IMR-90 (cell line): Measurements from ENCODE around the gene MSI2. TPM values are rescaled to one million over a fixed set of nuclear protein-coding genes. Genes with fewer than 3 reads are reported as not detected.

Experiments
- ATAC-seq: fragments of 200-7000 bp; cut with Tn5 transposase; 2 replicates; pipeline ENCODE4 v1.9.1; 2020; ENCODE audit warnings: low read depth, mild to moderate bottlenecking, moderate library complexity
- BruUV-seq: library from RNA; stranded (reverse); fragments of 400-500 nt; replicated peaks from 2 replicates; lab custom pipeline; 2021; lab: Mats Ljungman, UMichigan
- CTCF ChIA-PET: fragments of 300-600 bp; formaldehyde crosslinking; extraction: SDS; loops from one replicate; lab custom pipeline; 2021; ENCODE audit warnings: antibody characterized with exemption; lab: Yijun Ruan, JAX
- POLR2A ChIA-PET: fragments of 300-600 bp; sonication (Branson Sonifier 250); formaldehyde crosslinking; loops from one replicate; lab custom pipeline; 2022; ENCODE audit warnings: antibody characterized with exemption; ENCODE audit not compliant: unreplicated experiment; lab: Charles Lee
- DNase-seq: peaks from one replicate; pipeline ENCODE4 v3.0.0; 2013
- H2AFZ ChIP-seq: replicated peaks from 2 replicates; pipeline ENCODE3; 2013; ENCODE audit warnings: low read length, mild to moderate bottlenecking; ENCODE audit not compliant: poor library complexity
- H2AK5ac ChIP-seq: 2 replicates; pipeline ENCODE4 v1.6.1; 2013; ENCODE audit warnings: low read depth, low read length, inconsistent platforms
- H2AK9ac ChIP-seq: replicated peaks from 2 replicates; pipeline ENCODE3; 2013; ENCODE audit warnings: mild to moderate bottlenecking, low read depth, low read length, moderate library complexity; ENCODE audit not compliant: poor library complexity
- H2BK120ac ChIP-seq: 2 replicates; pipeline ENCODE4 v1.6.1; 2013; ENCODE audit warnings: low read depth, low read length, inconsistent platforms
- H2BK15ac ChIP-seq: 3 replicates; pipeline ENCODE4 v1.6.1; 2013; ENCODE audit warnings: low read depth, low read length, inconsistent platforms
- H2BK20ac ChIP-seq: 2 replicates; pipeline ENCODE4 v1.6.1; 2013; ENCODE audit warnings: low read depth, mild to moderate bottlenecking, inconsistent platforms, low read length, moderate library complexity
- H2BK5ac ChIP-seq: 2 replicates; pipeline ENCODE4 v1.6.1; 2013; ENCODE audit warnings: mild to moderate bottlenecking, low read depth, low read length, inconsistent platforms; ENCODE audit not compliant: poor library complexity, severe bottlenecking
- H3K14ac ChIP-seq: replicated peaks from 2 replicates; pipeline ENCODE4 v1.6.1; 2013; ENCODE audit warnings: low read depth, low read length, inconsistent platforms
- H3K18ac ChIP-seq: 2 replicates; pipeline ENCODE4 v1.6.1; 2013; ENCODE audit warnings: low read depth, low read length, control low read depth
- H3K23ac ChIP-seq: 2 replicates; pipeline ENCODE4 v1.6.1; 2013; ENCODE audit warnings: low read depth, low read length, inconsistent platforms
- H3K27ac ChIP-seq: 2 replicates; pipeline ENCODE4 v1.5.1; 2013; ENCODE audit warnings: mild to moderate bottlenecking, control low read depth, low read length; ENCODE audit not compliant: insufficient read depth
- H3K27me3 ChIP-seq: 2 replicates; pipeline ENCODE4 v1.6.1; 2013; ENCODE audit warnings: low read length; ENCODE audit not compliant: control insufficient read depth, insufficient read depth
- H3K36me3 ChIP-seq: 2 replicates; pipeline ENCODE4 v1.6.1; 2013; ENCODE audit warnings: low read length, mixed read lengths; ENCODE audit not compliant: control insufficient read depth, insufficient read depth
- H3K4ac ChIP-seq: 2 replicates; pipeline ENCODE4 v1.6.1; 2013; ENCODE audit warnings: low read depth, low read length, inconsistent platforms
- H3K4me1 ChIP-seq: 2 replicates; pipeline ENCODE4 v1.6.1; 2013; ENCODE audit warnings: low read length, mixed read lengths; ENCODE audit not compliant: control insufficient read depth, insufficient read depth
- H3K4me2 ChIP-seq: 2 replicates; pipeline ENCODE4 v1.6.1; 2013; ENCODE audit warnings: low read depth, mild to moderate bottlenecking, control low read depth, low read length, moderate library complexity
- H3K4me3 ChIP-seq: 2 replicates; pipeline ENCODE4 v1.5.1; 2013; ENCODE audit warnings: low read depth, mild to moderate bottlenecking, control low read depth, low read length, moderate library complexity; ENCODE audit not compliant: insufficient read depth
- H3K56ac ChIP-seq: 2 replicates; pipeline ENCODE4 v1.6.1; 2013; ENCODE audit warnings: low read length, inconsistent platforms; ENCODE audit not compliant: insufficient read depth; ENCODE audit errors: extremely low read depth
- H3K79me1 ChIP-seq, 2 experiments: 2 replicates each; pipeline ENCODE4 v1.6.1; 2013; ENCODE audit warnings: low read length in 2 of 2, inconsistent platforms in 1 of 2, low read depth in 1 of 2
- H3K9ac ChIP-seq: 2 replicates; pipeline ENCODE4 v1.6.1; 2013; ENCODE audit warnings: low read depth, low read length, control low read depth
- H3K9me1 ChIP-seq: 2 replicates; pipeline ENCODE4 v1.6.1; 2013; ENCODE audit warnings: low read length, inconsistent platforms; ENCODE audit not compliant: insufficient read depth
- H3K9me3 ChIP-seq: 2 replicates; pipeline ENCODE4 v1.6.1; 2013; ENCODE audit warnings: low read length; ENCODE audit not compliant: control insufficient read depth, insufficient read depth
- H4K20me1 ChIP-seq: 2 replicates; pipeline ENCODE4 v1.6.1; 2013; ENCODE audit warnings: low read length, inconsistent platforms; ENCODE audit not compliant: insufficient read depth
- H4K5ac ChIP-seq: 2 replicates; pipeline ENCODE4 v1.6.1; 2013; ENCODE audit warnings: mild to moderate bottlenecking, low read depth, low read length, control low read depth
- H4K8ac ChIP-seq, 2 experiments: 2 replicates each; pipeline ENCODE4 v1.6.1; 2013; ENCODE audit warnings: low read depth in 2 of 2, low read length in 2 of 2, control low read depth in 1 of 2, inconsistent platforms in 1 of 2
- H4K91ac ChIP-seq: 2 replicates; pipeline ENCODE4 v1.6.1; 2013; ENCODE audit warnings: low read depth, low read length, inconsistent platforms; ENCODE audit not compliant: insufficient read depth
- CEBPB ChIP-seq: IDR thresholded peaks from 2 replicates; pipeline ENCODE4 v1.6.1; 2012; ENCODE audit warnings: low read depth, low read length, improper control_type of control experiment
- CHD1 ChIP-seq: IDR thresholded peaks from 2 replicates; pipeline ENCODE4 v1.6.1; 2012; ENCODE audit warnings: low read depth, low read length, improper control_type of control experiment
- CTCF ChIP-seq: conservative IDR thresholded peaks from 2 replicates; pipeline ENCODE4 v1.5.1; 2012; ENCODE audit warnings: mild to moderate bottlenecking, low read depth, low read length, improper control_type of control experiment
- FOS ChIP-seq: fragments of 150-350 bp; IDR thresholded peaks from 2 replicates; pipeline ENCODE4 v1.6.1; 2016; ENCODE audit warnings: low read depth, low read length
- MAFK ChIP-seq: IDR thresholded peaks from 2 replicates; pipeline ENCODE4 v1.6.1; 2012; ENCODE audit warnings: low read depth, low read length, improper control_type of control experiment
- POLR2A ChIP-seq: IDR thresholded peaks from 2 replicates; pipeline ENCODE4 v1.6.1; 2012; ENCODE audit warnings: mild to moderate bottlenecking, low read depth, low read length
- RAD21 ChIP-seq: IDR thresholded peaks from 2 replicates; pipeline ENCODE4 v1.6.1; 2012; ENCODE audit warnings: low read length, improper control_type of control experiment
- RCOR1 ChIP-seq: IDR thresholded peaks from 2 replicates; pipeline ENCODE4 v1.6.1; 2012; ENCODE audit warnings: mild to moderate bottlenecking, low read length, improper control_type of control experiment; ENCODE audit not compliant: insufficient replicate concordance
- SMC3 ChIP-seq: fragments of 150-350 bp; IDR thresholded peaks from 2 replicates; pipeline ENCODE4 v1.6.1; 2016; ENCODE audit warnings: low read depth, mild to moderate bottlenecking, antibody characterized with exemption, low read length, moderate library complexity
- USF2 ChIP-seq: fragments of 150-350 bp; IDR thresholded peaks from 2 replicates; pipeline ENCODE4 v1.6.1; 2017; ENCODE audit warnings: mild to moderate bottlenecking, antibody characterized with exemption, low read length, low read depth
- WGBS, 2 experiments: methylation state at CpG; one replicate each; pipeline versions ENCODE4 v1.1.5 to v1.1.7; 2013; ENCODE audit warnings: missing lambda C conversion rate in 2 of 2; ENCODE audit not compliant: insufficient read length in 1 of 2; ENCODE audit errors: extremely low coverage in 2 of 2; 5-methylcytosine and 5-hydroxymethylcytosine counted together
- dilution Hi-C: fragments of 300-500 bp; cut with HindIII; formaldehyde crosslinking; loops from one replicate; pipeline ENCODE4 v1.14.3; 2018; ENCODE audit warnings: low sequenced_read_pairs; ENCODE audit not compliant: unreplicated experiment
- in situ Hi-C: fragments of 300-500 bp; cut with MboI; formaldehyde crosslinking; loops from 3 replicates; pipeline ENCODE4 v1.14.3; 2019; ENCODE audit warnings: low sequenced_read_pairs, inconsistent platforms, mixed read lengths
- intact Hi-C: fragments of 100-400 bp; cut with micrococcal nuclease; formaldehyde crosslinking; loops from 2 replicates; pipeline ENCODE4 v1.10.0; 2022
- polyA plus RNA-seq, 3 experiments: library from polyadenylated mRNA; depleted of rRNA; stranded (reverse); fragments of >200 nt; gene quantifications; 2 replicates each; pipeline ENCODE4 v1.2.3, GENCODE V29; 2012; ENCODE audit warnings: low replicate concordance in 1 of 3
- total RNA-seq: library from RNA; depleted of rRNA; stranded (reverse); fragments of >200 nt; gene quantifications from 2 replicates; pipeline ENCODE4 v1.2.3, GENCODE V29; 2012

MSI2 gene
- total and polyA plus RNA-seq, 2 of the 4 experiments (the other 2 are of a cell fraction) = 13.0 to 16.0 TPM

GRCh38 chr17:57434361-57434760 is 178.0 kb downstream of the MSI2 start:
- intact Hi-C loops = no loop called here
- H3K56ac ChIP-seq = no peak overlapping the region
- H2BK5ac ChIP-seq = no peak overlapping the region
- H3K14ac ChIP-seq = no peak overlapping the region
- no peak overlapping the region for H4K8ac ChIP-seq
- H3K4me2 ChIP-seq = no peak overlapping the region
- no CpG with 5 or more reads among the region's 1 CpG for WGBS, 2 experiments
- H3K79me1 ChIP-seq = peaks cover 3 to 15% of the 10 kb centered on the region in 2 experiments; a peak in 3 of 4 replicates
- no peak overlapping the region for H2BK120ac ChIP-seq
- ChIA-PET CTCF (interaction anchor here (0.6 kb wide), 1 partner anchor 15 kb away, joined by 3 read pairs; no protein-coding TSS in a partner anchor), POLR2A (no interaction called here)
- TF ChIP-seq SMC3 (no peak), RAD21 (no peak), USF2 (no peak), MAFK (no peak), POLR2A (no peak), CTCF (no peak), FOS (no peak), RCOR1 (no peak), CEBPB (no peak), CHD1 (no peak)
- in situ Hi-C loops = no loop called here
- H3K23ac ChIP-seq = no peak overlapping the region
- no peak overlapping the region for H2BK20ac ChIP-seq
- BruUV-seq = no TSS peak
- H2AK5ac ChIP-seq = no peak overlapping the region
- H3K27ac ChIP-seq = no peak overlapping the region
- no peaks in the 10 kb centered on the region for H3K4me1 ChIP-seq
- H3K9me1 ChIP-seq = no peaks in the 10 kb centered on the region; the same call in 1 of the 2 replicates
- H3K4me3 ChIP-seq = no peak overlapping the region
- H3K18ac ChIP-seq = no peak overlapping the region
- no peak for DNase-seq
- dilution Hi-C loops = no loop called here
- ATAC-seq = no peak
- H2BK15ac ChIP-seq = no peak overlapping the region
- H3K9me3 ChIP-seq = no peaks in the 10 kb centered on the region
- H3K36me3 ChIP-seq = no peaks in the 10 kb centered on the region
- no peak overlapping the region for H3K4ac ChIP-seq
- H2AFZ ChIP-seq = no peak overlapping the region
- no peak overlapping the region for H4K5ac ChIP-seq
- no peaks in the 10 kb centered on the region for H3K27me3 ChIP-seq
- no peak overlapping the region for H2AK9ac ChIP-seq
- H3K9ac ChIP-seq = no peak overlapping the region
- no peaks in the 10 kb centered on the region for H4K20me1 ChIP-seq
- H4K91ac ChIP-seq = no peak overlapping the region
